WTC11 (cell line): ENCODE measurements around the gene TMIE.

Source experiments
- CTCF ChIP-seq: fragments of 200-600 bp; IDR thresholded peaks from 2 replicates; pipeline ENCODE4 v1.8.0; 2022; ENCODE audit warnings: antibody characterized with exemption
- E2F4 ChIP-seq: sonication (generic); formaldehyde crosslinking; IDR thresholded peaks from 2 replicates; pipeline ENCODE4 v1.8.1; 2022; ENCODE audit warnings: low read depth, mild to moderate bottlenecking, moderate library complexity, missing genetic modification reagents, borderline replicate concordance
- ESRRA ChIP-seq: sonication (generic); formaldehyde crosslinking; IDR thresholded peaks from 2 replicates; pipeline ENCODE4 v1.8.1; 2022; ENCODE audit warnings: mild to moderate bottlenecking, missing genetic modification reagents, borderline replicate concordance
- MAX ChIP-seq: sonication (generic); formaldehyde crosslinking; IDR thresholded peaks from 2 replicates; pipeline ENCODE4 v1.8.0; 2022; ENCODE audit warnings: mild to moderate bottlenecking, missing genetic modification reagents
- PRRX2 ChIP-seq: fragments of 250-450 bp; sonication (Bioruptor Pico); IDR thresholded peaks from 2 replicates; pipeline ENCODE4 v1.8.0; 2021; ENCODE audit warnings: mild to moderate bottlenecking
- RELA ChIP-seq: sonication (generic); formaldehyde crosslinking; IDR thresholded peaks from 2 replicates; pipeline ENCODE4 v1.8.1; 2022; ENCODE audit warnings: missing genetic modification reagents, mild to moderate bottlenecking, borderline replicate concordance
- USF1 ChIP-seq: sonication (generic); formaldehyde crosslinking; IDR thresholded peaks from 2 replicates; pipeline ENCODE4 v1.8.0; 2022; ENCODE audit warnings: mild to moderate bottlenecking, missing genetic modification reagents
- ZNF121 ChIP-seq: sonication (generic); formaldehyde crosslinking; IDR thresholded peaks from 2 replicates; pipeline ENCODE4 v1.8.0; 2023; ENCODE audit warnings: missing genetic modification reagents
- ZNF671 ChIP-seq: fragments of 250-450 bp; sonication (Bioruptor Pico); IDR thresholded peaks from 2 replicates; pipeline ENCODE4 v1.8.0; 2021; ENCODE audit warnings: mild to moderate bottlenecking

GRCh38 chr3:46668591-46668990, 32.6 kb upstream of the TMIE start:
- TF ChIP-seq MAX (no peak), CTCF (no peak), E2F4 (CRISPR knock-in tag) (no peak), USF1 (CRISPR knock-in tag) (no peak), ZNF121 (CRISPR knock-in tag) (no peak), ESRRA (CRISPR knock-in tag) (no peak), ZNF671 (CRISPR knock-in tag) (no peak), RELA (no peak), PRRX2 (CRISPR knock-in tag) (no peak)
